GM19238 (cell line): ENCODE results near the gene DENR.
"Not testable (repeated sequence)": the region's sequence is repeated elsewhere in the genome, so short reads cannot be mapped to it uniquely, and the experiment has no call there.

Experiments used
- DNase-seq: peaks from one replicate; pipeline ENCODE4 v3.0.0; 2011; ENCODE audit warnings: low spot score; ENCODE audit not compliant: insufficient read length

DENR gene, protein sequence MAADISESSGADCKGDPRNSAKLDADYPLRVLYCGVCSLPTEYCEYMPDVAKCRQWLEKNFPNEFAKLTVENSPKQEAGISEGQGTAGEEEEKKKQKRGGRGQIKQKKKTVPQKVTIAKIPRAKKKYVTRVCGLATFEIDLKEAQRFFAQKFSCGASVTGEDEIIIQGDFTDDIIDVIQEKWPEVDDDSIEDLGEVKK

GRCh38 chr12:122752464-122753318 is at the start of gene DENR:
Gene DENR (plus strand): TSS chr12:122752824. CDS start chr12:122753702, 878 bp downstream.
- peak; percentile 82 for DNase-seq

- DNase-seq = not testable (repeated sequence)
These were observed 49.6 kb upstream of the DENR start, which contains the start of gene HCAR2 for GRCh38 chr12:122702890-122703611. Gene HCAR2 (minus strand): TSS chr12:122703357. CDS start chr12:122703283, 74 bp downstream.

DNA sequence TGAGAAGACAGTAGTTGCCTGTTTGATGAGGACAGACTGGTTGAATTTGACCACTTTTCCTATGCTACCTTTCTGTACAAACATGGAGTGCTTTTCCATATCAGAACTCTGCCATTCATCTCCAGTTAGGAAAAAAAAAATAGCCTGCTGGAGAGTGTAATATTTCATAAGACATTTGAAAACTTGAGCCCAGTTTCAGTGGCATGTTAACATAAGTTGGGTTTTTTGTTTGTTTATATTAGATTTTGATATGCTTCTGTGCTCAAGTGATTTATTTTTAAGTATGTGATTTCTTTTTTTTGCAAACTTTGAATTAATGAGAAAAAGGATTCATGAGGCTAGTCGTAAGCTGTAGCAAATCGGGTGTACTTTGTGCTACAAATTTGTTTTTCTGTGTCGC is 48.8 kb upstream of the DENR start:
- not testable (repeated sequence) for DNase-seq

DNA sequence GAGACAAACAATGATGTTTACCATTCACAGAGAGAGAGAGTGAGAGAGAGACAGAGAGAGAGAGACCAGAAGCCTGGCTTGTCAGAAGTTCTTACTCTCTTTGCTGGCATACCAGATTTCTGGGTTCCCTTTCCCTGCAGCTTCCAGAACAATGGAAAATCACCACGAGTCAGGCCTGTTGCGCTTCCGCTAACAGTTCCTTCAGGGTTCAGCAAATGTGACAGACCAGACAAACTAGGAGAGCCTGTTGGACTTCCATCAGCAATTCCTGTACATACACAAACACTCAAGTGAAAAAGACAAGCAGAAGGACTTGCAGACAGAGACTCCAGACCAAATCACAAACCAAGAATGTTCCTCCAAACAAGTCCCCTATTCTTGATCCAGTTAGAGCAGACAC is 43.3 kb upstream of the DENR start:
- not testable (repeated sequence) for DNase-seq

- DNase-seq = not testable (repeated sequence)
These were observed 42.3 kb upstream of the DENR start for GRCh38 chr12:122710341-122710740.

- not testable (repeated sequence) for DNase-seq
These were observed 41.4 kb upstream of the DENR start for GRCh38 chr12:122711266-122711665.

- not testable (repeated sequence) for DNase-seq
These were observed 39.0 kb upstream of the DENR start for GRCh38 chr12:122713491-122714188.

GRCh38 chr12:122715211-122715610 is 37.4 kb upstream of the DENR start:
- not testable (repeated sequence) for DNase-seq

GRCh38 chr12:122716658-122717057 is 36.0 kb upstream of the DENR start, which contains the start of gene HCAR3:
Gene HCAR3 (minus strand): TSS chr12:122716811. CDS start chr12:122716737, 74 bp downstream.
- not testable (repeated sequence) for DNase-seq

DNA sequence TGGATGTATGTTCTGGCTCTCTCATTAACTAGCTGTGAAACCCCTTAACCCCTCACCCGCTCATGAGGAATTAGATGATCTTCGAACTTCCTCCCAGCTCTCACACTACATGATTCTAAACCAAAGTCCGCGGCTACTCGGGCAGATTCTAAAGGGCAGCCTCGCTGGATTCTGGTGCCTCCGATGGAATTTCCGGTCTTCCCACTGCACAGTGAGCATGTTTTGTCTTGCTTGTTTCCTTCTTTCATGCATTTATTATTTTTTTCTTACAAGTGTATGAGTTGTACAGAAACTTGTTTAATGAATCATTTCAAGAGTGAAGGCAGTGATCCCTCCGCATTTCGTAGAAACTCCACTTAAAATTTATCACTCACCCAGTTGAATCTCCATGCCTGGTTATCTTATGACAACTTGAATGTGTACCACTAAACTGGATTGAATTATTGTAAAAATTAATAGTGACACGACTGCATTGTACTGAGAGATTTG is 31.5 kb upstream of the DENR start:
- no peak for DNase-seq

GRCh38 chr12:122722387-122722786 is 30.2 kb upstream of the DENR start:
- DNase-seq = no peak

DNA sequence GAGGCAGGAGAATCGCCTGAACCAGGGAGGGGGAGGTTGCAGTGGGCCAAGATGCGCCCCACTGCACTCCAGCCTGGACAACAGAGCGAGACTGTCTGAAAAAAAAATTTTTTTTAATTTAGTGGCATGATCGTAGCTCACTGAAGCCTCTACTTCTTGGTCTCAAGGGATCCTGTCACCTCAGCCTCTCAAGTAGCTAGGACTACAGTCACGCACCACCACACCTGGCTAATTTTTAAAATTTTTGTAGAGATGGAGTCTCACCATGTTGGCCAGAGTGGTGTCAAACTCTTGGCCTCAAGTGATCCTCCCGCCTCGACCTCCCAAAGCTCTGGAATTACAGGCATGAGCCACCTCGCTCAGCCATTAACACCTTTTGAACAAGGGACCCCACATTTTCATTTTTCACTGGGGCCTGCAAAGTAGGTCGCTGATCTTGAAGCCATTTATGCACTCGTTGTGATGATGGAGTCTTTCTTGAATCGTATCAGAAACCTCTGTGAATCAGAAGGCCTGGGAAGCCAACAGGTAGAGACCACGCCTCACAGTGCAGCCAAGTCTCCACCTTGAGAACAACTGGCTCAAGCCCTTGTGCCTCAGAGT is 27.9 kb upstream of the DENR start:
- DNase-seq = no peak

DNA sequence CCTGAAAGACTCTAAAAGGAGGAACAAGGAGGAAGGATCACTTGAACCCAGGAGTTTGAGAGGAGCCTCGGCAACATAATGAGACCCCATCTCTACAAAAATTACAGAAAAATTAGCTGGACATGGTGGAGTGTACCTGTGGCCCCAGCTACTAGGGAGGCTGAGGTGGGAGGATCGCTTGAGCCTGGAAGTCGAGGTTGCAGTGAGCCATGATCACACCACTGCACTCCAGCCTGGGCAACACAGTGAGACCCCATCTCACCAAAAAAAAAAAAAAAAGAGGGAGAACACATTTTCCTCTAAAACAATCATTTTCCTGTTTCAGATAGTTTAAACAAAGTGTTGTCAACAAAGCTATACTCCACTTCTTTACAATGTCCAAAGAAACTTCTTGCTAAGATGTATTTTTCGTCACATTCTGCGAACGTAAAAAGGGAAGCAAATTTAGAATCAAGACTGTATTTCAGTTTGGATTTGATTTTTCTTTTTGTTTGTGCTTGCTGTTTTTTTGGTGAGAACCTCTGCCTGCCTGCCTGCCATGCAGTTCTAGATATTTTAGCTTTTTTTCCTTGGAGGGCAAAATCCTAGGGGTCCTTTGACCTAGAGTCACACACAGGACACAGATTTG is 27.1 kb upstream of the DENR start:
- no peak for DNase-seq

DNA sequence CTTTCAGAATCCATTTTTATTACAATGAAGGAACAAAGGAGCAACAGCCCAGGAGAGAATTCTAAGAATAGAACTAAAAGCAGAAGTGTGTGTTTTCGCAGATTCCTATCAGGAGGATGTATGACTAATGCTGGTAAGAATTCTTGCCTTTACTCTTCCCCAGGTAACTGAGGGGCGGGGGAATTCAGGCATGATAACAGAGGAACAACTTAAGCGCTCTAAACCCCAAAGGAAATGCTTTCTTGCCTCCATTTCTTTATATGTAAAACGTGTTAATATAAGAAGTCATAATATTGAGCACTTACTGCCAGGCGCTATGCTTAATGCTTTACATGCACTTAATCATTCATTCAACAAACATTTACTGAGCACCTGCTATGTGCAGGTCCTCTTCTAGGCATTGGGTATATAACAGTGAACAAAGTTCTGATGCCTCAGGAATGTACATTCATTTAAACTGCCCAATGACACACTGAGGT is 26.5 kb upstream of the DENR start:
- DNase-seq = no peak

- DNase-seq = no peak
These were observed 22.9 kb upstream of the DENR start for GRCh38 chr12:122729583-122730214.

DNA sequence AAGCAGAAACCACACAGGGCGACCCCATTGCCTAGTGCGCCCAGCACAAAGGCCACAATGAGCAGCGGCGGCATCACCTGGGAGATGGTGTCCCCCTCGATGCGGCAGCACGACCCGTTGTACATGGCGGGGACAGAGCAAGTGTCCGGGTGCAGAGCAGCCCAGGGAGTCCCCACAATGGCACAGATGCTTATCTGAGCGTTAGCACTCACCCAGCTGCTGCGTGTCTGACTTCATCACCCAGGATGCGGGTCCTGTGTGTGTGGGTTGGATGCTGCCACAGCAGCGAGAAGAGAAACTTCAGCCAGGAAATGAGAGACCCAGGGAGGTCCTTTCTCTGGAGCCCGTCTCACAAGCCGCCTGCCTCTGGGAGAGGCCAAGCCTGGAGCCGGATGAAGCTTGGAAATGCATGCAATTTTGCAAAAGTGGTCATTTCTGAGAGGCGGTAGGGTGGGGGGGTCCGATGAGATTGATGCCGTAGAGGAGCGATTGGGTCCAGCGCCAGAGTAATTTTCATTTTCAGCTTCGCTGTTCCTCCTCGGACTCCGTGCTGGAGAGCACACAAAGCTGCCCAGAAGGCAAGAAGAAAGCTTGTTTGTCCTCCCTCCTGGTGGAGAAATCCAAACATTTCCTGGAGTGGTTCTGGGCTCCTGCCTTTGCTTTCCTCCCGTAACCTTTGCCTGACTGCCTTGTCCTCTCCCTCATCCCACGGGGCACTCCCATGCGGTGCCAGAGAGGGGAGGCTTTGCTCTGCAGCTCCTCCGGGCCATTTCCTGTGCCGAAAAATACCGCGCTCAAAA is 22.2 kb upstream of the DENR start, which contains the start of gene HCAR1:
TSS of gene HCAR1 (minus strand) at position 630 of the 800 bp plus-strand sequence. CDS start at position 125, 505 bp downstream.
- no peak for DNase-seq

DNA sequence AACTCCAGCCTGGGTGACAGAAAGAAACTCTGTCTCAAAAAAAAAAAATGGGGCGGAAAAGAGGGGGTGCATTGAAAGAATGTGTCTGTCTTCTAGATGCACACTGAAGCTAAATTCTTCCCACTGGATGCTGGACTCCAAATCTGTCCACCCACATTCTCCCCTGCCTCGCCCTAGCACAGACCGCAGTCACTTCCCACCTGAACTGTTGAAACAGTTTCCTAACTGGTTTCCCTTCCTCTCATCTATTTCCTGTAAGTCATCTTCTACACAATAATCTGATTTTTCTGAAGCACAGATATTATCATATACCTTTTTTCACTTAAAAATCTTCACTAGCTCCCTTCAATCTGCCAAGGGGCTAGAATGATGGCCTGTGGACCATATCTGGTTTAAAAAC is 20.5 kb upstream of the DENR start:
- DNase-seq = no peak

DNA sequence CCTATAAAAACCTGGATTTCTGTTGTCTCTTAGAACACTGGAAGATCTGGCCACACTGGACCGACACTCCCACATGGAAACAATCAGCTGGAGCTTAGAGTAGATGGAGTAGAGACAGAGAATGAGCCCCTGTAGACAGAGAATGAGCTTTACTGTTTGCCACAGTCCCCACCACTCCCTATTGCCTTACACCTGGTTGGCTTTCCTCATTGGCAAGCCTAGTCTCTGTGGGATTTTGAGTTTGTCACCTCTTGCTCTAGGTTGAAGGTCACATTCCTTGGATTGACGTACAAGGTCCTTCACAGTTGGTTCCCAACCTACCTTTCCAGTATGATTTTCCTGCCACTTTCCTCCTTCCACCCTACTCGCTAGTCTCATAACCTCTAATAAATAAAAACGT is 20.0 kb upstream of the DENR start:
- no peak for DNase-seq

GRCh38 chr12:122738571-122738970 is 14.1 kb upstream of the DENR start:
- no peak for DNase-seq
